ENCODE data around the gene CYBC1.

DNA sequence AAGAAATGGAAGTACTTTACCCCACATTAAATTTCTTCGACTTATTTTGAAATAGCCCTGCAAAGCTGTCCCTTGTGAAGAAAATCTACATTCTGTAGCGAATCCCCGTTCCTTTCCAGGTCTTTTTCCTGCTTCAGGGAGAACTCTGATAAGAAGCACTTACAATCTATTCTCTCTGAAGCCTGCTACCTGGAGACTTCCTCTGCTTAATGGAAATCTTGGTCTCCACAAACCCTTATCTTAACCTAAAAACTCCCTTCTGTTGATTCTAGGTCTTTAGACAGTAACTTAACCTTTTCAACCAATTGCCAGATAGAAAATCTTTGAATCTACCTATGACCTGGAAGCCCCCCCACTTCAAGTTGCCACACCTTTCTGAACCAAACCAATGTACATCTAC lies 1.6 kb upstream of the CYBC1 start:
- TF ChIP-seq POLR2AphosphoS5 (IDR thresholded peaks at IDR 0.05): no peak
- TF ChIP-seq, protein P1, sequence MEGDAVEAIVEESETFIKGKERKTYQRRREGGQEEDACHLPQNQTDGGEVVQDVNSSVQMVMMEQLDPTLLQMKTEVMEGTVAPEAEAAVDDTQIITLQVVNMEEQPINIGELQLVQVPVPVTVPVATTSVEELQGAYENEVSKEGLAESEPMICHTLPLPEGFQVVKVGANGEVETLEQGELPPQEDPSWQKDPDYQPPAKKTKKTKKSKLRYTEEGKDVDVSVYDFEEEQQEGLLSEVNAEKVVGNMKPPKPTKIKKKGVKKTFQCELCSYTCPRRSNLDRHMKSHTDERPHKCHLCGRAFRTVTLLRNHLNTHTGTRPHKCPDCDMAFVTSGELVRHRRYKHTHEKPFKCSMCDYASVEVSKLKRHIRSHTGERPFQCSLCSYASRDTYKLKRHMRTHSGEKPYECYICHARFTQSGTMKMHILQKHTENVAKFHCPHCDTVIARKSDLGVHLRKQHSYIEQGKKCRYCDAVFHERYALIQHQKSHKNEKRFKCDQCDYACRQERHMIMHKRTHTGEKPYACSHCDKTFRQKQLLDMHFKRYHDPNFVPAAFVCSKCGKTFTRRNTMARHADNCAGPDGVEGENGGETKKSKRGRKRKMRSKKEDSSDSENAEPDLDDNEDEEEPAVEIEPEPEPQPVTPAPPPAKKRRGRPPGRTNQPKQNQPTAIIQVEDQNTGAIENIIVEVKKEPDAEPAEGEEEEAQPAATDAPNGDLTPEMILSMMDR (IDR thresholded peaks at IDR 0.05 in 8 of 11, conservative IDR thresholded peaks at IDR 0.05 in 3 of 11): no peak

Measured in spleen (tissue), 7 donors.